PFSK-1 (cell line): ENCODE data around the gene ADAMTS17.

Experiments
- FOXP2 ChIP-seq: optimal IDR thresholded peaks from 2 replicates; pipeline ENCODE3; 2011; ENCODE audit warnings: borderline replicate concordance, control low read depth, inconsistent platforms; ENCODE audit not compliant: insufficient read depth; ENCODE audit errors: extremely low read length, extremely low read depth
- POLR2AphosphoS5 ChIP-seq: IDR thresholded peaks from 2 replicates; pipeline ENCODE4 v1.6.1; 2012; ENCODE audit warnings: low read depth, mild to moderate bottlenecking, control low read depth, low read length, moderate library complexity
- SIN3A ChIP-seq: IDR thresholded peaks from 2 replicates; pipeline ENCODE4 v1.6.1; 2012; ENCODE audit warnings: mild to moderate bottlenecking, low read length, moderate library complexity, borderline replicate concordance; ENCODE audit not compliant: insufficient read depth
- TAF1 ChIP-seq: IDR thresholded peaks from 2 replicates; pipeline ENCODE4 v1.6.1; 2012; ENCODE audit warnings: low read length, control low read depth, borderline replicate concordance; ENCODE audit not compliant: insufficient read depth
- TF ChIP-seq, protein P1 (sequence below), 2 experiments: IDR thresholded peaks; 2 replicates each; pipeline versions ENCODE4 v1.6.1 to v1.8.0; 2011 to 2012; ENCODE audit warnings: low read depth in 2 of 2, low read length in 2 of 2, control low read depth in 1 of 2, inconsistent platforms in 1 of 2, mild to moderate bottlenecking in 1 of 2, moderate library complexity in 1 of 2; ENCODE audit not compliant: insufficient read depth in 1 of 2

ADAMTS17 gene

GRCh38 chr15:100211855-100212850 lies 129.6 kb downstream of the ADAMTS17 start:
- TF ChIP-seq POLR2AphosphoS5 (no peak), SIN3A (no peak), FOXP2 (no peak), TAF1 (no peak)
- TF ChIP-seq, protein P1, sequence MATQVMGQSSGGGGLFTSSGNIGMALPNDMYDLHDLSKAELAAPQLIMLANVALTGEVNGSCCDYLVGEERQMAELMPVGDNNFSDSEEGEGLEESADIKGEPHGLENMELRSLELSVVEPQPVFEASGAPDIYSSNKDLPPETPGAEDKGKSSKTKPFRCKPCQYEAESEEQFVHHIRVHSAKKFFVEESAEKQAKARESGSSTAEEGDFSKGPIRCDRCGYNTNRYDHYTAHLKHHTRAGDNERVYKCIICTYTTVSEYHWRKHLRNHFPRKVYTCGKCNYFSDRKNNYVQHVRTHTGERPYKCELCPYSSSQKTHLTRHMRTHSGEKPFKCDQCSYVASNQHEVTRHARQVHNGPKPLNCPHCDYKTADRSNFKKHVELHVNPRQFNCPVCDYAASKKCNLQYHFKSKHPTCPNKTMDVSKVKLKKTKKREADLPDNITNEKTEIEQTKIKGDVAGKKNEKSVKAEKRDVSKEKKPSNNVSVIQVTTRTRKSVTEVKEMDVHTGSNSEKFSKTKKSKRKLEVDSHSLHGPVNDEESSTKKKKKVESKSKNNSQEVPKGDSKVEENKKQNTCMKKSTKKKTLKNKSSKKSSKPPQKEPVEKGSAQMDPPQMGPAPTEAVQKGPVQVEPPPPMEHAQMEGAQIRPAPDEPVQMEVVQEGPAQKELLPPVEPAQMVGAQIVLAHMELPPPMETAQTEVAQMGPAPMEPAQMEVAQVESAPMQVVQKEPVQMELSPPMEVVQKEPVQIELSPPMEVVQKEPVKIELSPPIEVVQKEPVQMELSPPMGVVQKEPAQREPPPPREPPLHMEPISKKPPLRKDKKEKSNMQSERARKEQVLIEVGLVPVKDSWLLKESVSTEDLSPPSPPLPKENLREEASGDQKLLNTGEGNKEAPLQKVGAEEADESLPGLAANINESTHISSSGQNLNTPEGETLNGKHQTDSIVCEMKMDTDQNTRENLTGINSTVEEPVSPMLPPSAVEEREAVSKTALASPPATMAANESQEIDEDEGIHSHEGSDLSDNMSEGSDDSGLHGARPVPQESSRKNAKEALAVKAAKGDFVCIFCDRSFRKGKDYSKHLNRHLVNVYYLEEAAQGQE (IDR thresholded peaks at IDR 0.05; ENCODE audit: insufficient read depth in 1 of 2, low read depth in 2 of 2, low read length in 2 of 2): no peak

GRCh38 chr15:100210338-100210737 lies 131.4 kb downstream of the ADAMTS17 start:
- TF ChIP-seq SIN3A (no peak), FOXP2 (no peak), TAF1 (no peak)
- TF ChIP-seq, protein P1 (IDR thresholded peaks at IDR 0.05; ENCODE audit: insufficient read depth in 1 of 2, low read depth in 2 of 2, low read length in 2 of 2): no peak

GRCh38 chr15:100208921-100209603 lies 132.7 kb downstream of the ADAMTS17 start:
- TF ChIP-seq POLR2AphosphoS5 (no peak), SIN3A (no peak), FOXP2 (no peak), TAF1 (no peak)
- TF ChIP-seq, protein P1 (IDR thresholded peaks at IDR 0.05; ENCODE audit: insufficient read depth in 1 of 2, low read depth in 2 of 2, low read length in 2 of 2): no peak

GRCh38 chr15:100207053-100207452 lies 134.7 kb downstream of the ADAMTS17 start:
- TF ChIP-seq POLR2AphosphoS5 (no peak), TAF1 (no peak), FOXP2 (no peak), SIN3A (no peak)
- TF ChIP-seq, protein P1 (IDR thresholded peaks at IDR 0.05; ENCODE audit: insufficient read depth in 1 of 2, low read depth in 2 of 2, low read length in 2 of 2): no peak
